ENCODE measurements around the gene SLC9A8. TPM values are rescaled to one million over a fixed set of nuclear protein-coding genes. Genes with fewer than 3 reads are reported as not detected.
A peak's percentile ranks its signal among the peaks of the same experiment; 100 is the strongest.
"Not testable (repeated sequence)": the region's sequence is repeated elsewhere in the genome, so short reads cannot be mapped to it uniquely, and the experiment has no call there.

Gene SLC9A8
- total and polyA plus RNA-seq, 4 donors, result 7.8 to 21.1 (median 14.4) TPM

- Histone ChIP-seq H3K9ac (ENCODE audit: insufficient read depth in 1 of 2, low read length in 2 of 2) (no peak overlapping the region), H3K36me3 (ENCODE audit: control insufficient read depth in 4 of 4, insufficient read depth in 4 of 4, low read length in 4 of 4) (no peaks in the 10 kb centered on the region), H3K9me3 (ENCODE audit: control insufficient read depth in 4 of 4, insufficient read depth in 3 of 4, low read length in 3 of 4) (no peaks in the 10 kb centered on the region), H3K27me3 (ENCODE audit: control insufficient read depth in 3 of 3, insufficient read depth in 3 of 3, low read length in 2 of 3) (no peaks in the 10 kb centered on the region), H3K4me1 (ENCODE audit: control insufficient read depth in 5 of 5, insufficient read depth in 5 of 5, low read length in 5 of 5) (peaks cover 0 to 14% (median 5%) of the 10 kb centered on the region in 5 donors), H3K4me3 (no peak overlapping the region), H3K27ac (ENCODE audit: low read depth in 1 of 2, low read length in 1 of 2) (no peak overlapping the region)
- no peak for ATAC-seq (ENCODE audit: insufficient read depth, low FRiP score)
- DNase-seq, result no peak
- 100% methylated on average over 1 of the region's 1 CpG for WGBS, 2 donors
- TF ChIP-seq CTCF (IDR thresholded peaks at IDR 0.05; ENCODE audit: control extremely low read depth, extremely low read depth), result no peak
Measured at GRCh38 chr20:49779972-49780371, 32.7 kb upstream of the SLC9A8 start.

GRCh38 chr20:49781676-49782075 lies 31.0 kb upstream of the SLC9A8 start:
- no peak for TF ChIP-seq CTCF (IDR thresholded peaks at IDR 0.05; ENCODE audit: control extremely low read depth, extremely low read depth)
- no peaks in the 10 kb centered on the region for H3K36me3 ChIP-seq (ENCODE audit: control insufficient read depth in 4 of 4, insufficient read depth in 4 of 4, low read length in 4 of 4)
- no peak for DNase-seq
- no peaks in the 10 kb centered on the region for H3K9me3 ChIP-seq (ENCODE audit: control insufficient read depth in 4 of 4, insufficient read depth in 3 of 4, low read length in 3 of 4)
- H3K9ac ChIP-seq (ENCODE audit: insufficient read depth in 1 of 2, low read length in 2 of 2), result no peak overlapping the region
- H3K4me3 ChIP-seq, result no peak overlapping the region
- 90 to 95% methylated on average over 3 of the region's 3 CpGs for WGBS, 2 donors
- H3K4me1 ChIP-seq (ENCODE audit: control insufficient read depth in 5 of 5, insufficient read depth in 5 of 5, low read length in 5 of 5), result peaks cover 0 to 2% (median 0%) of the 10 kb centered on the region in 5 donors
- no peak overlapping the region for H3K27ac ChIP-seq (ENCODE audit: low read depth in 1 of 2, low read length in 1 of 2)
- ATAC-seq (ENCODE audit: insufficient read depth, low FRiP score), result no peak
- no peaks in the 10 kb centered on the region for H3K27me3 ChIP-seq (ENCODE audit: control insufficient read depth in 3 of 3, insufficient read depth in 3 of 3, low read length in 2 of 3)

GRCh38 chr20:49782439-49782838 lies 30.2 kb upstream of the SLC9A8 start:
- H3K9me3 ChIP-seq (ENCODE audit: control insufficient read depth in 4 of 4, insufficient read depth in 3 of 4, low read length in 3 of 4); H3K36me3 ChIP-seq (ENCODE audit: control insufficient read depth in 4 of 4, insufficient read depth in 4 of 4, low read length in 4 of 4); H3K27me3 ChIP-seq (ENCODE audit: control insufficient read depth in 3 of 3, insufficient read depth in 3 of 3, low read length in 2 of 3); DNase-seq; H3K4me1 ChIP-seq (ENCODE audit: control insufficient read depth in 5 of 5, insufficient read depth in 5 of 5, low read length in 5 of 5); H3K4me3 ChIP-seq; H3K9ac ChIP-seq (ENCODE audit: insufficient read depth in 1 of 2, low read length in 2 of 2); ATAC-seq (ENCODE audit: insufficient read depth, low FRiP score); H3K27ac ChIP-seq (ENCODE audit: low read depth in 1 of 2, low read length in 1 of 2): not testable (repeated sequence)
- 98 to 100% methylated on average over 4 of the region's 4 CpGs for WGBS, 2 donors

- not testable (repeated sequence) for H3K27ac ChIP-seq (ENCODE audit: low read depth in 1 of 2, low read length in 1 of 2); H3K9me3 ChIP-seq (ENCODE audit: control insufficient read depth in 4 of 4, insufficient read depth in 3 of 4, low read length in 3 of 4); H3K27me3 ChIP-seq (ENCODE audit: control insufficient read depth in 3 of 3, insufficient read depth in 3 of 3, low read length in 2 of 3); H3K9ac ChIP-seq (ENCODE audit: insufficient read depth in 1 of 2, low read length in 2 of 2); ATAC-seq (ENCODE audit: insufficient read depth, low FRiP score); H3K4me1 ChIP-seq (ENCODE audit: control insufficient read depth in 5 of 5, insufficient read depth in 5 of 5, low read length in 5 of 5); H3K4me3 ChIP-seq; H3K36me3 ChIP-seq (ENCODE audit: control insufficient read depth in 4 of 4, insufficient read depth in 4 of 4, low read length in 4 of 4)
- peak in 2 of 3 donors; percentile 36 to 53 for DNase-seq
- 90 to 93% methylated on average over 17 of the region's 17 CpGs for WGBS, 2 donors
Measured at GRCh38 chr20:49783021-49783995, 29.3 kb upstream of the SLC9A8 start.
